A673 (cell line): ENCODE results near the gene TUT1.

Experiments
- CTCF ChIP-seq: fragments of 300-800, 200-600 bp; sonication (generic); conservative IDR thresholded peaks from 2 replicates; pipeline ENCODE4 v1.5.1; 2017; ENCODE audit warnings: low read depth, mild to moderate bottlenecking, antibody characterized with exemption, low read length, moderate library complexity, mixed read lengths
- EZH2 ChIP-seq: fragments of 200-600 bp; sonication (generic); IDR thresholded peaks from 2 replicates; pipeline ENCODE4 v1.6.1; 2017; ENCODE audit warnings: borderline replicate concordance, low read depth, mild to moderate bottlenecking, mixed read lengths, antibody characterized with exemption, low read length; ENCODE audit not compliant: poor library complexity, severe bottlenecking

GRCh38 chr11:62577046-62577714 is 14.1 kb downstream of the TUT1 start:
- TF ChIP-seq CTCF (no peak), EZH2 (no peak)
